SK-N-SH (cell line): ENCODE data around the gene TOP3B. TPM values are rescaled to one million over a fixed set of nuclear protein-coding genes. Genes with fewer than 3 reads are reported as not detected.

Experiments
- CTCF ChIA-PET: fragments of 300-600, 350-600 bp; formaldehyde crosslinking; extraction: SDS; loops from one replicate; lab custom pipeline; 2021; lab: Yijun Ruan, JAX
- POLR2A ChIA-PET: fragments of 350-600 bp; sonication (Branson Sonifier 250); formaldehyde crosslinking; extraction: SDS; loops from one replicate; lab custom pipeline; 2020; ENCODE audit warnings: antibody characterized with exemption, inconsistent platforms; lab: Yijun Ruan, JAX
- DNase-seq: peaks from one replicate; pipeline ENCODE4 v3.0.0; 2012
- H2AFZ ChIP-seq: fragments of 200-600 bp; sonication (generic); 2 replicates; pipeline ENCODE4 v1.8.1; 2016; ENCODE audit warnings: antibody characterized with exemption, mild to moderate bottlenecking, low read depth
- H3F3A ChIP-seq: fragments of 200-600 bp; sonication (generic); replicated peaks from 2 replicates; pipeline ENCODE3; 2016; ENCODE audit warnings: antibody characterized with exemption, mild to moderate bottlenecking; ENCODE audit not compliant: insufficient read depth
- H3K27ac ChIP-seq, 2 experiments: fragments of 200-500 bp in 1 of 2; fragments of 200-600 bp in 1 of 2; sonication (Bioruptor generic) in 1 of 2; sonication (generic), shearing (Covaris generic) in 1 of 2; 2 replicates each; pipeline versions ENCODE4 v1.5.1 to v1.6.1; 2014 to 2016; ENCODE audit warnings: low read depth in 2 of 2, inconsistent platforms in 1 of 2, low read length in 1 of 2, mild to moderate bottlenecking in 1 of 2, mixed read lengths in 1 of 2
- H3K27me3 ChIP-seq: fragments of 200-600 bp; sonication (generic), shearing (Covaris generic); 2 replicates; pipeline ENCODE4 v1.6.1; 2016; ENCODE audit warnings: mixed run types; ENCODE audit not compliant: insufficient read depth
- H3K36me3 ChIP-seq, 2 experiments: fragments of 200-500 bp in 1 of 2; fragments of 200-600 bp in 1 of 2; sonication (Bioruptor generic) in 1 of 2; sonication (generic) in 1 of 2; replicated peaks in 1 of 2; 2 replicates each; pipeline versions ENCODE3 to v1.5.1; 2014 to 2016; ENCODE audit warnings: low read length in 1 of 2, mild to moderate bottlenecking in 1 of 2; ENCODE audit not compliant: insufficient read depth in 2 of 2, control insufficient read depth in 1 of 2
- H3K4me1 ChIP-seq, 2 experiments: fragments of 200-500 bp in 1 of 2; fragments of 200-600 bp in 1 of 2; sonication (Bioruptor generic) in 1 of 2; sonication (generic), shearing (Covaris generic) in 1 of 2; 2 replicates each; pipeline versions ENCODE4 v1.5.1 to v1.6.1; 2014 to 2016; ENCODE audit warnings: low read depth in 1 of 2, low read length in 1 of 2, mixed run types in 1 of 2; ENCODE audit not compliant: insufficient read depth in 2 of 2, control insufficient read depth in 1 of 2
- H3K4me2 ChIP-seq: fragments of 200-600 bp; sonication (generic), shearing (Covaris generic); 2 replicates; pipeline ENCODE4 v1.6.1; 2017; ENCODE audit warnings: mixed run types
- H3K4me3 ChIP-seq, 2 experiments: fragments of 200-500 bp in 1 of 2; fragments of 200-600 bp in 1 of 2; sonication (Bioruptor generic) in 1 of 2; sonication (generic), shearing (Covaris generic) in 1 of 2; 2 replicates each; pipeline versions ENCODE4 v1.5.1 to v1.8.1; 2014 to 2016; ENCODE audit warnings: low read depth in 2 of 2, inconsistent platforms in 1 of 2, low read length in 1 of 2, mild to moderate bottlenecking in 1 of 2, mixed read lengths in 1 of 2, moderate library complexity in 1 of 2
- H3K79me2 ChIP-seq: fragments of 200-600 bp; sonication (generic); 2 replicates; pipeline ENCODE4 v1.8.1; 2017; ENCODE audit warnings: mild to moderate bottlenecking; ENCODE audit not compliant: insufficient read depth
- H3K9ac ChIP-seq: fragments of 200-600 bp; sonication (generic); 2 replicates; pipeline ENCODE4 v1.6.1; 2017; ENCODE audit warnings: mixed run types
- H3K9me2 ChIP-seq: fragments of 200-600 bp; sonication (generic); 2 replicates; pipeline ENCODE4 v1.6.1; 2017; ENCODE audit warnings: mixed run types
- H3K9me3 ChIP-seq: fragments of 200-600 bp; sonication (generic); 2 replicates; pipeline ENCODE4 v1.6.1; 2017; ENCODE audit warnings: mixed run types, mild to moderate bottlenecking, moderate library complexity
- H4K20me1 ChIP-seq: fragments of 200-600 bp; sonication (generic); 2 replicates; pipeline ENCODE4 v1.6.1; 2017; ENCODE audit warnings: mild to moderate bottlenecking, mixed run types; ENCODE audit not compliant: insufficient read depth
- CTCF ChIP-seq: fragments of 200-600 bp; sonication (generic); IDR thresholded peaks from 2 replicates; pipeline ENCODE4 v1.6.1; 2017; ENCODE audit warnings: antibody characterized with exemption, mild to moderate bottlenecking, moderate library complexity
- EP300 ChIP-seq, 2 experiments: IDR thresholded peaks; 2 replicates each; pipeline versions ENCODE4 v1.4.0 to v1.6.1; 2012; ENCODE audit warnings: borderline replicate concordance in 1 of 2, low read depth in 1 of 2, low read length in 1 of 2
- EZH2phosphoT487 ChIP-seq: fragments of 200-600 bp; sonication (generic); IDR thresholded peaks from 2 replicates; pipeline ENCODE4 v1.6.1; 2017; ENCODE audit warnings: low read depth, mixed run types, mild to moderate bottlenecking, antibody characterized with exemption, moderate library complexity, borderline replicate concordance
- FOXM1 ChIP-seq: IDR thresholded peaks from 2 replicates; pipeline ENCODE4 v1.4.0; 2012; ENCODE audit warnings: low read depth, mild to moderate bottlenecking
- GABPA ChIP-seq: IDR thresholded peaks from 2 replicates; pipeline ENCODE4 v1.4.0; 2012; ENCODE audit warnings: low read depth, mild to moderate bottlenecking
- GATA2 ChIP-seq: sonication (generic); formaldehyde crosslinking; IDR thresholded peaks from 2 replicates; pipeline ENCODE4 v1.5.0; 2020; ENCODE audit warnings: mild to moderate bottlenecking, missing genetic modification reagents
- MAX ChIP-seq: IDR thresholded peaks from 2 replicates; pipeline ENCODE4 v1.4.0; 2012; ENCODE audit warnings: low read depth
- NFIC ChIP-seq: IDR thresholded peaks from 2 replicates; pipeline ENCODE4 v1.4.0; 2012; ENCODE audit warnings: borderline replicate concordance
- PBX3 ChIP-seq: IDR thresholded peaks from 2 replicates; pipeline ENCODE4; 2012
- POLR2AphosphoS5 ChIP-seq: IDR thresholded peaks from 2 replicates; pipeline ENCODE4 v1.6.1; 2012; ENCODE audit warnings: low read depth, low read length
- REST ChIP-seq: IDR thresholded peaks from 2 replicates; pipeline ENCODE4 v1.6.1; 2012; ENCODE audit warnings: mild to moderate bottlenecking, low read depth, low read length, moderate library complexity
- RXRA ChIP-seq: IDR thresholded peaks from 2 replicates; pipeline ENCODE4 v1.4.0; 2012; ENCODE audit warnings: low read depth, mild to moderate bottlenecking, borderline replicate concordance
- SIN3A ChIP-seq: IDR thresholded peaks from 2 replicates; pipeline ENCODE4 v1.6.1; 2012; ENCODE audit warnings: low read depth, mild to moderate bottlenecking, low read length, moderate library complexity, borderline replicate concordance
- TCF12 ChIP-seq: IDR thresholded peaks from 2 replicates; pipeline ENCODE4 v1.4.0; 2012
- USF2 ChIP-seq: fragments of 150-350 bp; IDR thresholded peaks from 2 replicates; pipeline ENCODE4 v1.6.1; 2017; ENCODE audit warnings: antibody characterized with exemption, low read length, low read depth, borderline replicate concordance
- YY1 ChIP-seq: IDR thresholded peaks from 2 replicates; pipeline ENCODE4 v1.4.0; 2012; ENCODE audit warnings: low read depth, mild to moderate bottlenecking
- WGBS: methylation state at CpG from one replicate; pipeline ENCODE4 v1.1.6; 2017; ENCODE audit warnings: low lambda C conversion rate; 5-methylcytosine and 5-hydroxymethylcytosine counted together
- polyA plus RNA-seq, 3 experiments: library from polyadenylated mRNA; depleted of rRNA; stranded (reverse); fragments of >200 nt; gene quantifications; 2 replicates each; pipeline ENCODE4 v1.2.3, GENCODE V29; 2012

TOP3B gene
- polyA plus RNA-seq, 1 of the 3 experiments (the other 2 are of a cell fraction), result 14.4 TPM

- Histone ChIP-seq H3K9ac (peak overlapping the region; percentile 12; the same call in 1 of the 2 replicates), H4K20me1 (no peaks in the 10 kb centered on the region), H3K27me3 (no peaks in the 10 kb centered on the region), H3K36me3 (peaks cover 13% of the 10 kb centered on the region in 2 experiments), H3K79me2 (peaks cover 45% of the 10 kb centered on the region; the same call in 1 of the 2 replicates), H3K27ac (peak overlapping the region; percentile 89 to 95; a peak in 3 of 4 replicates), H3F3A (peaks cover 33% of the 10 kb centered on the region), H3K9me3 (no peaks in the 10 kb centered on the region), H2AFZ (0 out of 2 replicates have a peak overlapping the region, but pooled peaks have one; percentile 76), H3K4me2 (peak overlapping the region; percentile 84), H3K4me3 (peak overlapping the region; percentile 51 to 52; a peak in 1 of 4 replicates), H3K9me2 (no peaks in the 10 kb centered on the region), H3K4me1 (peaks cover 23 to 45% of the 10 kb centered on the region in 2 experiments; a peak in 3 of 4 replicates)
- DNase-seq, result no peak
- no peak for TF ChIP-seq FOXM1
- no peak for TF ChIP-seq USF2
- no peak for TF ChIP-seq EP300 (IDR thresholded peaks at IDR 0.05; ENCODE audit: borderline replicate concordance in 1 of 2, low read depth in 1 of 2, low read length in 1 of 2)
- no peak for TF ChIP-seq YY1
- POLR2A ChIA-PET, result interaction anchor here (0.6 to 1.8 kb wide), 3 partner anchors 14 to 205 kb away, joined by 3 to 10 read pairs (median 8); partner anchors contain the start of genes PPM1F and YPEL1
- CTCF ChIA-PET, result interaction anchor here (0.7 to 8.6 kb wide), 47 partner anchors 11 to 305 kb away, joined by 3 to 173 read pairs (median 6); partner anchors contain the start of genes MAPK1, PPIL2, PPM1F and YPEL1
- 72% methylated on average over 7 of the region's 11 CpGs for WGBS
Measured at GRCh38 chr22:21938906-21939305, 43.7 kb downstream of the TOP3B start.

- H3K4me1 ChIP-seq, result peaks cover 23 to 39% of the 10 kb centered on the region in 2 experiments; a peak in 3 of 4 replicates
- no peak for TF ChIP-seq PBX3
- TF ChIP-seq REST, result 0 out of 2 replicates have a peak, but pooled peaks have one; percentile 7
- TF ChIP-seq MAX, result peak; percentile 76; the same call in 1 of the 2 replicates
- TF ChIP-seq POLR2AphosphoS5, result peak; percentile 62
- TF ChIP-seq TCF12, result no peak
- 0 out of 2 replicates have a peak, but pooled peaks have one; percentile 19 for TF ChIP-seq GATA2 (CRISPR knock-in tag)
- TF ChIP-seq SIN3A, result peak; percentile 55; the same call in 1 of the 2 replicates
- TF ChIP-seq CTCF, result peak; percentile 84
- TF ChIP-seq EZH2phosphoT487, result no peak
- TF ChIP-seq GABPA, result peak; percentile 49; the same call in 1 of the 2 replicates
- no peak for TF ChIP-seq EP300 (IDR thresholded peaks at IDR 0.05; ENCODE audit: borderline replicate concordance in 1 of 2, low read depth in 1 of 2, low read length in 1 of 2)
- no peak for TF ChIP-seq RXRA
- peak; percentile 83 for TF ChIP-seq YY1
- TF ChIP-seq NFIC, result no peak
Measured at GRCh38 chr22:21938071-21938822, 44.3 kb downstream of the TOP3B start.

More at GRCh38 chr22:21938071-21938822, 44.3 kb downstream of the TOP3B start:
- peak overlapping the region; percentile 68 for H3K9ac ChIP-seq
- H3K27ac ChIP-seq, result peak overlapping the region; percentile 89 to 95
- CTCF ChIA-PET, result interaction anchor here (0.6 to 8.6 kb wide), 73 partner anchors 12 to 310 kb away, joined by 3 to 173 read pairs (median 5); partner anchors contain the start of genes MAPK1, PPIL2, PPM1F and TOP3B
- H2AFZ ChIP-seq, result peak overlapping the region; percentile 76
- H3K9me3 ChIP-seq, result no peaks in the 10 kb centered on the region
- no peaks in the 10 kb centered on the region for H4K20me1 ChIP-seq
- peak overlapping the region; percentile 84 for H3K4me2 ChIP-seq
- no peaks in the 10 kb centered on the region for H3K9me2 ChIP-seq
- H3K27me3 ChIP-seq, result no peaks in the 10 kb centered on the region
- peak overlapping the region; percentile 51 to 52 for H3K4me3 ChIP-seq
- POLR2A ChIA-PET, result interaction anchor here (0.6 to 1.8 kb wide), 4 partner anchors 14 to 284 kb away, joined by 3 to 10 read pairs (median 6); partner anchors contain the start of genes PPM1F, TOP3B and YPEL1
- H3F3A ChIP-seq, result peaks cover 31% of the 10 kb centered on the region
- peak; percentile 96 for DNase-seq
- H3K36me3 ChIP-seq, result peaks cover 18 to 19% of the 10 kb centered on the region in 2 experiments
- peaks cover 45% of the 10 kb centered on the region; the same call in 1 of the 2 replicates for H3K79me2 ChIP-seq
- WGBS, result 4% methylated on average over 18 of the region's 42 CpGs
